HG03045 (cell line): Measurements from ENCODE around the gene GLO1.
"Not testable (repeated sequence)": the region's sequence is repeated elsewhere in the genome, so short reads cannot be mapped to it uniquely, and the experiment has no call there.

Experiments
- ATAC-seq: cut with Tn5 transposase; IDR thresholded peaks from one replicate; pipeline ENCODE4 v1.9.1; 2021; ENCODE audit warnings: mild to moderate bottlenecking, moderate library complexity; ENCODE audit not compliant: unreplicated experiment

GLO1 gene

DNA sequence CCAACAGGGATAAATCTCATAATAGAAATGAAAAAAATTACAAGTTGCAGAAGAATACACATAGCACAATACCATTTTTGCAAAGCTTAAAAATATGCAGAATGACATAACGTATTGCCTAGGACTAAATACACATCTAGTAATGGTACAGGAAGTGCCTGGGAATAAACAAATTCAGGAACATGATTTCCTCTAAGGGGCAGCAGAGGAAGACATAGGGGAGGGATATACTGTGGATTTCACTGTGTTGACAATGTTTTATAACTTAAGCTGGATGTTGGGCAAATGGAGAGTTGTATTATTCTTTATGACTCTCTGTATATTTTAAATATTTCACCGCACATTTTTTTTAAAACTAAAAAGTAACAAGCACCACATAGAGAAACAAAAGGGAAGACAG is 5.6 kb upstream of the GLO1 start:
- ATAC-seq = no peak

DNA sequence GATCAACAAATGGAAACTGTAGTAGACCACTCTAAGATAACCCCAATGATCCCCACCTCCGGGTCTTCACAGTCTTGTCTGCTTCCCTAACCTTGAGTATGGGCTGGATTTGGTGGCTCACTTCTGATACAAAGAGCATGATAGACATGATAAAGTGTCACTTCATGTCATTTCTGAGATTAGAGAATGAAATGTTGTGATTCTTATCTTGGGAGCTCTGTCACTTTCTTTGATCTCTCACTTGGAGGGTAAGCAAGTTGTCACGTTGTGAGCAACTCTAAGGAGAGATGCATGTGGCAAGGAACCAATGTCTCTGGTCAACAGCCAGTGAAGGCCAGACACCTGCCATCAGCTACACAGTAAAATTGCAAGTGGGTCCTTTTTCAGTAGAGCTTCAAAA is 3.0 kb upstream of the GLO1 start:
- ATAC-seq = no peak

DNA sequence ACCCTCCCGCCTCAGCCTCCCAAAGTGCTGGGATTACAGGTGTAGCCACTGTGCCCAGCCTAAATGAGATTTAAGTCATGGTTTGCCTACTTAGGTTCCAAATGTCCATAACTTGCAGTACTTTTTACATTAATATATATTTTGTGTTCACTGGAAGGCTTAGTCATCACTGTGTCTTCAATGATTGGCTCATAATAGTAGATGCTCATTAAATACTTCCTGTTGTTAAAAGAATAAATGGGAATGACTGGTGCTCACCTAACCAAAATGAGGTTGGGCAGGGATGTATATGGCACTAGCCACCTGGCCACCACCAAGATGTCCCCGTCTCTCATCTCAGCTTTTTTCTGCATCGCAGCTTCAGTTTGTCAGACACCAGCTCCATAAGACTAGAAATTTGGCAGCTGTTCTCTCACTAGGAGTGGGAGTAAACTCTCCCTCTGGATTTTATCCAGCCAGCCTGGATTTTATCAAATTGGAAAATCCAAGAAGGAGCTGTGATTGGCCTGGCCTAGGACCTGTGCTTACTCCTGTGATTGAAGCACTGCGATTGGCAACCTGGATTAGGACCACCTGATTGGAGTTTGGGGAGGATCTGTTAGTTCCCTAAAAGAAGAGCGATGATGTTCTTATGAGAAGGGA is 1.1 kb upstream of the GLO1 start:
- ATAC-seq = no peak

DNA sequence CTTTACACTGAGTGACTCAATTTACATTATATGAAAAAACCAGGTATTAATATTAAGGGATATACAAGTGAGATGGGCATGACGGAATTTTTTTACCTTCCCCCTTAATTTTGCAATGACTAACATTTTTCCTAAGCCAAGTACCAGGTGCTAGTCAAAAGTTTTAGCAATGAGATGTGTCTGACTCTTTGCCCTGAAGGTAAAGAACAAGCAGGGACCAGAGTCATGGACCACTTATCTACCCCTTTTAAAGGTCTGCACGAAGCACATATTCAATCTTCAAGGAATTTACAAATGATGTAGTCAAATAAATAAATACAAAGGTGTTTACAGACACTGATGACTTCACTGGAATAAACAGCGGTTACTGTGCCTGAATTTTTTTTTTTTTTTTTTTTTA is 1.4 kb downstream of the GLO1 start:
- no peak for ATAC-seq

DNA sequence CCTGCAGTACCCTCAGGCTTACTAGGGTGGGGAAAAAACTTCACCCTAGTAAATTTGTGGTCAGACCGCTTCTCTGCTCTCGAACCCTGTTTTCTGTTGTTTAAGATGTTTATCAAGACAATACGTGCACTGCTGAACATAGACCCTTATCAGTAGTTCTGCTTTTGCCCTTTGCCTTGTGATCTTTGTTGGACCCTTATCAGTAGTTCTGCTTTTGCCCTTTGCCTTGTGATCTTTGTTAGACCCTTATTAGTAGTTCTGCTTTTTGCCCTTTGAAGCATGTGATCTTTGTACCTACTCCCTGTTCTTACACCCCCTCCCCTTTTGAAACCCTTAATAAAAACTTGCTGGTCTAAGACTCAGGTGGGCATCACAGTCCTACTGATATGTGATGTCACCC is 3.2 kb downstream of the GLO1 start:
- not testable (repeated sequence) for ATAC-seq

DNA sequence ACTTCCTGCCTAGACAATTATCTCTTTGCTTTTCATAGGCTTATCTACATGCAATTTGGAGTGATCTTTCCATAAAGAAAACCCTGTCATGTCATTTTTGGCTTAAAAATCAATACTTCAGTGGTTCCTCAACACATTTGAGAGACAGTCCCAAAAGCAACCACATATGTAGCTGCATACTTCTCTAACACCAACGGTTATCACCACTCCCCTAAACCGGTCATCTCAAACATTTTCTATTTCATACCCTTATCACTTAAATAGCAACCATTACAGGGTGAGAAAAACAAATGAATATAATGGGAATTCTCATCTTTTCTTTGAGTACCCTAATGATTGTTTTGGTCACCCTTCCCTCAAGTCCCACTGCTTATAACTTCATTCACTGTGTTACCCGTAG is 5.1 kb downstream of the GLO1 start:
- ATAC-seq = no peak

DNA sequence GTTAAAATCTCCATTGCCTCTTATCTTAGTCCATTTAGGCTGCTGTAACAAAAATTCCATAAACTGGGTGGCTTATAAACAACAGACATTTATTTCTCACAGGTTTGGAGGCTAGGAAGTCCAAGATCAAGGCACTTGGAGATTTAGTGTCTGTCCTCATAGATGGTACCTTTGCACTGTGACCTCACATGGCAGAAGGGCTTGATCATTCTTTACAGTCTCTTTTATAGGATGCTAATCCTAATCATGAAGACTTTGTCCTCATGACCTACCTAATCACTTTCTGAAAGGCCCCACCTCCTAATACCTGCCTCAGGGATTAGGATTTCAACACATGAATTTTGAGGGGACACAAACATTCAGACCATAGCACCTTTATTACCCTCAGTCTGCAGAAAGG is 6.6 kb downstream of the GLO1 start:
- ATAC-seq = no peak

DNA sequence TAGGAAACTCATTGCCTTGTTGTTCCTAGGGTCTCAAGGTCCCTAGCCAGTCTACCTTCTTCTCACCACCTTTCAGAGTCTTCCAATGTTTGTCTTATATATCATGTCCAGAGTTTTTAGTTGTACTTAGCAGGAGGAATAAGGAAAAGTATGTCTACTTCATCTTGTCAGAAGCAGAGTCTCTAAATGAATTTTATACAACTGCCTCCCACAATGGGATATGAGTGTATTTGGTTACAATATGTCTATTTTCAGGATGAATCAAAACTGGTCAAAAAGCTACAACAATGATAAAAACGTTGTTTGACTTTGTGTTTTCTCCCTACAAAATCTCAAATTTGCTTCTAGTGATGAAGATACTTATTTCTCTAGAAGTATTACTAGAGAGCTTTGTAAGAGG is 7.0 kb downstream of the GLO1 start:
- ATAC-seq = no peak

DNA sequence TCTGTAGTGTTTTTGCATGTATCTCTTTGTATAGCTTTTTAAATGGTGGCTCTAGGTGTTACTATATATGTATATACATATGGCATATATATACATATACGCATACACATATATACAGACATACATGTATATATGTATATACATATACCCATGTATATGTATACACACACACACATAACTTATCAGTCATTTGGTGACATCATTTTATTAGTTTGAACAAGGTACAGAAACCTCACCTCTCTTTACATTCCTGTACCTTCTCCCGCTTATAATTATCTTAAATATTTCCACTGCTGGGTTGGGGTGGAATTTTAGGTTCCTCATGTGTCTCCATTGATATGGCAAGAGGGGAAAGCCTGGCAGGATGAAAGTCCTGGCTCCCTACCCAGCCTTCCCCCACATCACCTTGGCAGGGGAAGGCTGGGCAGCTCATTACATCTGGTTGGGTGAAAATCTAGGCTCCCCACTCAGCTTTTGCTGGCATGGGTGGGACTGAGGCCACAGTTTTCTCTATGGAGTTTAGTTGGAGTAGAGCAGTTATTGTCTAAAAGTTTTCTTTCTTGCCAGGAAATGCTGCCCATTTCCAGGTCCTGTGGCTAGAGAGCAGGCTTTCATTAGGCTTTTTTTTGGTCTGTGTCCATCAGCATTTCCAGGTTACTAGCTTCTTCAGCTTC is 7.6 kb downstream of the GLO1 start:
- no peak for ATAC-seq

DNA sequence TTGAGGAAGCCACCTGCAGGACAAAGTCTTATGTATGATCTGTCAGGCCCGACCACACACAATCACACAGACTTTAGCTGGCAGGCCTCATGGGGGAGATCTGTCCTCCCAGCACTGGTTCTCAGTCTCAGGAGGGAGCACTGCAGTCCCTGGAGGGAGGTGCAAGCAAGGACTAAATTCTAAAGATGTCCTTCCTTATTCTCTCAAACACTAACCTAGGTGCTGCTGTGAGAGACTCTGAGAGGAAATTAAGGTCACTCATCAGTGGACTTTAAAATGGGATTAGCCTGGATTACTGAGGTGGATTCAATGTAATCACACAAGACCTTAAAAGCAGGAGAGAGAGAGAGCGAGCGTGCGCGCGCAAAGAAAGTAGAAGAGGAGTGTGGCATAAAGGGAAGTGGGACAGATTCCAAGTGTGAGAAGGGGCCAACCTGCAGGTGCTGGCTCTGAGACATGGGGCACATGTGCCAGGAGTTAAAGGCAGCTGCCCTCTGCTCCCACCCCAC is 14.3 kb downstream of the GLO1 start:
- no peak for ATAC-seq

DNA sequence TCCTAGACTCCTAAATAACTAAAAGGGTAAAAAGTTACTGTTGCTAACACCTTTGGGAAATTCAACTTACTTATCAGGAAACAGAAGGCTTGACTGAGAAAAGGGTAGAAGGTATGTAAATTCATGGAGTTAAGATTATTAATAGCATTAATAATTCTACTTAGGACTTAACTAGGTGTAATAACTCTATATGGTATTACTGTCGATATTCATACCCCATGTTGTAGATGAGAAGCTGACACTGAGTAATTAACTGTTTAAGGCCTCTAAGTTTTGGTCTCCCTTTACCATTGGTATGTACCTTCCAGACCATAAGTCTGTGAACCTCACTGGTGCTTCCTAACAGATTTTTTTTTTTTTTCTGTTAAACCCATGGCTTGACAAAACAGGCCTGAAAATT is 15.4 kb downstream of the GLO1 start:
- no peak for ATAC-seq

DNA sequence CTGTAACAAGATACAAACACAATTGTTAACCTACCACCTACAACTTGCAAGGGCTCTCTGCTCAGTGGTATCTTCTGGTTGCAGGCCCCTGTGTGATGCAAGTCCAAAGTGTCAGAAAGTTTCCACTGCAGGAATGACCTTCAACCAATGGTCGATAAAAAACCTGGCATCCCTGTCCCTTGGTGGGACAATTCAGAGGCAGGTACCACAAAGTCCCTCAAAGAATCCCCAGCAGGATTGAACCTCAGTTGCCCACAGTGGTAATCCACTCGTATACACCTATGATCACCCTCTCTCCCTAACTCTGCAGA is 15.9 kb downstream of the GLO1 start:
- no peak for ATAC-seq

DNA sequence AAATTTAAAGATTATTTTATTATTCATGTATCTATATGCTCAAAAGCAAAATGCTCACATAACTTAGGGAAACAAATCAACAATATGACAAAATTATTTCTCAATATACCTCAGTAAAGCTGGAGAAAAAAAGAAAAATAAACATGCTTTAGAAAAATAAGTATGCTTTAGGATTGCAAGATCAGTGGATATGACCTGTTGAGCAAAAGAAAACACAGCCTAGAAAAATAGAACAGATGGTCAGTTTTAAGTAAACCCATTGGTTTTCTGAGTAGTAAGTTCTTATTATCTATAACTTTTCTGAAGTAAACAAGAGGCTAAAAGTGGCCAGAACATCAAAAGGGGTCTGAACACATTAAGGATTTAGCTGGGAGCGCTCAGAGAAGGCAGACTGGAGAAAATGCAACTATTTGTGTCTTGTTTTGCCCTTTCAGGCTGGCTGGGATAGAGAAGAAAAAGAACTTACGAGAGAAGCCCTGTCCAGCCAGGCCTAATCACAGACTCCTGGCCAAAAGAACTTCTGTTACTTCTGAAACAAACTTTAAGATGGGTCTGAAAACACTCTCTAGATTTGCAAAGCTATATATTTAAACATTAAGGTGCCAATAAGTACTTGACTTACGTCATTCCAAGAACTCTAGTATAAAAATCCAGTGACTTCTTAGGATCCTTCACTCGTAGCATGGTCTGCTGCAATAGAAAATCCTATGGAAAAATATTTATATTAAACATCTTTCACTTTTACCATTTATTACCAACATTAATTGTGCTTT is 16.5 kb downstream of the GLO1 start:
- ATAC-seq = no peak

DNA sequence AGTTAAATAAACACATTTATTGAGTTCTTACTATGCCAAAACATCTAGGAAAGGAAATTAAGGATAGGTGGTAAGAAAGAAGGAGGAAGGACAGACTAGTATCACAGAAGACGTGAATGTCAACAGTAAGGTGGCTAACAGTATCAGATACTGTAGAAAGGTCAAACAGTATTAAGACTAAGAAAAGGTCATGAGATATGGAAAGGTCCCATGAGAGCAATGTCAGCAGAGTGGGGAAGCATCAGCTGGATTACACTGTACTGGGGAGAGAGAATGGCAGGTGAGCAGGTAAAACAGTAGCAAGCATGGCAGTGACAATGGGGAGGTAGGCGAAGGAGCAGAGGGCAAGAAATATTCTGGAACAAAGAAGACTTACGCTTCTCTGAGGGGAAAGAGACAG is 18.0 kb downstream of the GLO1 start:
- ATAC-seq = no peak

DNA sequence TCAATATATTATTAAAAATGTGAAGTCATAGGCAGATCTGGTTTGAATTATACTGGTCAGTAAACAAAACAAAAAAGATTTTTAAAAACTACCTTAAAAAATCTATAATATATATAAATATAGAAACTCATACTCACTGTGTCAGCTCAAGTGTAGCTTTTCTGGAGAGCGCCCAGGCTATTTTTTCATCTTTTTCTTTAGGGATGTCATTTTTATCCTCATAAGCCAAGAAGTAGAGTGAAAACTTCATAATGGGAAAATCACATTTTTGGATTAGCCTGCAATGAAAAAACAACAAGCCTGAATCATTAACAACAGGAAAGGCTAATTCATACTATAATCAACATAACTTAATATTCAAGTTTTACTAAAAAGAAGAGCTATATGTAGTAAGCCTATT is 18.7 kb downstream of the GLO1 start:
- no peak for ATAC-seq

DNA sequence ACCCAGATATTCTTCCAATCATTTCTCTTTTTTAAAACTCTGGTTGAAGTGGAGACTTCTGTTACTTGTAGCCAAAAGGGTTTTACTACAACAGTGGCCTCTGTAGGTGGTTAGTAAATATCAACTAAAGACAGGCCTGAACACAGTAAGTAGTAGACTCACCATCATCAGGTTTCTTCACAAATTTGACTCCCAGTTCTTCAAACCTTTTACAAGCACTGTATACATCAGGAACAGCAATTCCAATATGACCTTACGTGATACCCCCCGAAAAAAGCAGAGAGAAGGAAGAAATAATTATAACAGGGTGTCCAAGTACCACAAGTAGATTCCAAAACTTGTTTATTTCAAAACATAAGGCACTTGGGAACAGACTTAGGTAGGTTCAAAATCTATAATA is 21.1 kb downstream of the GLO1 start:
- no peak for ATAC-seq

DNA sequence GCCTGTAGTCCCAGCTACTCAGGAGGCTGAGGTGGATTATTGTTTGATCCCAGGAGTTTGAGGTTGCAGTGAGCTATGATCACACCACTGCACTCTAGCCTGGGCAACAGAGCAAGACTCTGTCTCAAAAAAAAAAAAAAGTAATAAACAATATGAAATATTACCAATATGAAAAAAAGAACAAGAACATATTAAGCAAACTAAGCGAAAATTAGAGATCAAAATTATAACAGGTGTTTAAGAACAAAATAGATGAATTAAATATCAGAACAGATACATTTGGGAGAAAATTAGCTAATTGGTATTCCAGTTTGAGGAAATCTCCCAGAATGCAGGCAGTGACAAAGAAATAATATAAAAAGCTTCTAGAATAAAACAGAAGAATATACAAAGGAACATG is 23.3 kb downstream of the GLO1 start:
- no peak for ATAC-seq

DNA sequence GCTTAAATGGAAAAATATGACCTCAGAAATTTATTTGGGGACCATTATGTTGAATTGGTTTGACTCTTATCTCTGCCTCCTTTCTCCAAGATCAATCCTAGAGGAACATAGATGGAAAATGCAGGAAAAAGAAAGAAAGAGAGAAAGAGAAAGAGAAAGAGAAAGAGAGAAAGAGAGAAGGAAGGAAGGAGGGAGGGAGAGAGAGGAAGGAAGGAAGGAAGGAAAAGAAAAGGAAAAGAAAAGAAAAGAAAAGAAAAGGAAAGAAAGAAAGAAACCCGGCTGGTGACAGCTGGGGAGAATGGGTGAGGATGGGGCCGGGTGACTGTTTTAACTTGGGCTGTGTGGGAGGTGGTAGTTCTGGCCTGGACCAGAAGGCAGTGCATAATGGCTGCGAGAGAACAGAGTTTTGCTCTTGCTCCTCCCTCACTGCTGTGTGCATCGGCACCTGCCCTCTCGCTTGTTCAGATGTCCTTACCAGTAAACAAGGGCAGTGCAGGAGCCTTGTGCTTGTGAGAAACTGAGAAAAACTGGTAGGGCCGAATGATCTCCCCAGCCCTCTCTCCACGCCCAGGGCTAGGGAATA is 24.7 kb downstream of the GLO1 start:
- ATAC-seq = no peak

DNA sequence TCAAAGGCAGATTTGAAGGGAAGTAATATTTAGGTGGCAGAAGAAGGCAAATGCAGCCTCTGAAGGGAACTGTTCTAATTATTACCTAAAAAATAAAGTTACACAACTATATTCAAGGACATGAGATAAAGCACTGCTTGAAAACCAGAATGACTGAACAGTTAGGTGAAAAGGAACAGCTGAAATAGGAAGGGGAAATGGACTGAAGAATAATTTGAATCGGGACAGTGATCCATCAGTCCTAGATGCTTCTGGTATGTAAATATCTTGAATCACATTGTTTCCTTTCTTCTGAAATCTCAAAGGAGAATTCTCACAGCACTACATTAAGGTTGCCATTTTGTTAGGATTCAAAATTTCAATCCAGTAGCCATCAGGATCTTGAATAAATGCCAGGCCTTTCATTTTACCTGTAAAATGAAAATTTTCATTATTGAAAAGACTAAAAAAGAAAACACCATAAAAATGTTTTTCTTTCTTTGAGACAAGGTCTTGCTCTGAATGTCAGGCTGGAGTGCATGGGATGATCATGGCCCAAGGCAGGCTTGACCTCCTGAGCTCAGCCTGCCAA is 25.9 kb downstream of the GLO1 start:
- ATAC-seq = no peak

DNA sequence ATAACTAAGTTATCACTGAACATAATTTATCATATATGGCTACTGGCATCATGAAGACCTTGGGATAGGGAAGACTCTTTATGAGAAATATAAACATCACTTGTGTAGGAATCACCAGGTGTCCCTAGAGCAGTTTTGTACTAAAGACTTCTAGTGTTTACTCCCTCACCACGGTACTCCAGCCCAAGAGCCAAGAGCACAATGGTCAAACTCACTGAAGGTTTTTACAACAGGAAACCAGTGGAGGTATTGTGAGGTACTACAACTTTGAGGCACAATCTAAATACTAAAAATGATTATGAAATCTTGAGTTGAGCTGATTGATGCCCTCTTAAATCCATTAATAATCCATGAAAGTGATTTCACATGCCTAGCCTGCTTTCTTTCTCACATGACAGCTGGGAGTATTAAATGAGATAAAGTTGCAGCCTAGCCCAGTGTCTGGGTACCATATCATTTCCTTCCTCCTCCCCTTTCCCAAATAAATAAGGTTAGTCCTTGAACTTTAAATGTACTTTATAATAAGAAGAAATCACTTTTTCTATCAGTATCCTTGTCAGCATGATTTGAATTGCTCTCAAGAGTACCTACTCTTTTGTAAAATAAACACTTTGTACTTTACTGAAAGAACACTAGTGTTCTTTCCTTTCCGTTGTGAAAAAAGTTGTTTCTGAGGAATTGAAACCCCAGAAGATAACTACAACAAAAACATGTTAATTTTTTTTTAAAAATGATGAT is 26.5 kb downstream of the GLO1 start:
- no peak for ATAC-seq
